ENCODE data around the gene GNPAT. TPM values are rescaled to one million over a fixed set of nuclear protein-coding genes. Genes with fewer than 3 reads are reported as not detected.

Gene GNPAT
- total RNA-seq, 1 donor from 2014 or later: 41.7 TPM

GRCh38 chr1:231278100-231278790, 37.2 kb downstream of the GNPAT start:
- intact Hi-C loops (cut with micrococcal nuclease): no loop called here
- no peak for DNase-seq (ENCODE audit: low spot score)
- H3K27ac Mint-ChIP-seq: no peak overlapping the region
- H3K4me1 Mint-ChIP-seq (ENCODE audit: low read depth): peaks cover 23% of the 10 kb centered on the region
- H3K9me3 Mint-ChIP-seq: no peaks in the 10 kb centered on the region
- H3K36me3 Mint-ChIP-seq (ENCODE audit: low read depth): peaks cover 37% of the 10 kb centered on the region
- no peak overlapping the region for H3K4me3 Mint-ChIP-seq
- H3K27me3 Mint-ChIP-seq (ENCODE audit: insufficient read depth): no peaks in the 10 kb centered on the region

- H3K27me3 Mint-ChIP-seq (ENCODE audit: insufficient read depth): no peaks in the 10 kb centered on the region
- no peaks in the 10 kb centered on the region for H3K9me3 Mint-ChIP-seq
- peak overlapping the region; percentile 42 for H3K27ac Mint-ChIP-seq
- H3K4me3 Mint-ChIP-seq: no peak overlapping the region
- H3K4me1 Mint-ChIP-seq (ENCODE audit: low read depth): peaks cover 17% of the 10 kb centered on the region
- DNase-seq (ENCODE audit: low spot score): no peak
- H3K36me3 Mint-ChIP-seq (ENCODE audit: low read depth): peaks cover 35% of the 10 kb centered on the region
- intact Hi-C loops (cut with micrococcal nuclease): no loop called here
Observed at GRCh38 chr1:231279081-231279480, 38.1 kb downstream of the GNPAT start.

- Mint-ChIP-seq H3K36me3 (ENCODE audit: low read depth) (peaks cover 32% of the 10 kb centered on the region), H3K4me3 (no peak overlapping the region), H3K4me1 (ENCODE audit: low read depth) (peaks cover 11% of the 10 kb centered on the region), H3K27me3 (ENCODE audit: insufficient read depth) (no peaks in the 10 kb centered on the region), H3K9me3 (no peaks in the 10 kb centered on the region), H3K27ac (no peak overlapping the region)
- intact Hi-C loops (cut with micrococcal nuclease): no loop called here
- DNase-seq (ENCODE audit: low spot score): no peak
Observed at GRCh38 chr1:231279683-231280082, 38.7 kb downstream of the GNPAT start.

- no peaks in the 10 kb centered on the region for H3K9me3 Mint-ChIP-seq
- peaks cover 3% of the 10 kb centered on the region for H3K27me3 Mint-ChIP-seq (ENCODE audit: insufficient read depth)
- H3K4me1 Mint-ChIP-seq (ENCODE audit: low read depth): no peaks in the 10 kb centered on the region
- no peak for DNase-seq (ENCODE audit: low spot score)
- no peak overlapping the region for H3K27ac Mint-ChIP-seq
- H3K4me3 Mint-ChIP-seq: no peak overlapping the region
- intact Hi-C loops (cut with micrococcal nuclease): no loop called here
- no peaks in the 10 kb centered on the region for H3K36me3 Mint-ChIP-seq (ENCODE audit: low read depth)
Observed at GRCh38 chr1:231284441-231284840, 43.4 kb downstream of the GNPAT start.

- intact Hi-C loops (cut with micrococcal nuclease): no loop called here
- Mint-ChIP-seq H3K36me3 (ENCODE audit: low read depth) (no peaks in the 10 kb centered on the region), H3K27ac (no peak overlapping the region), H3K4me1 (ENCODE audit: low read depth) (no peaks in the 10 kb centered on the region), H3K27me3 (ENCODE audit: insufficient read depth) (peaks cover 10% of the 10 kb centered on the region), H3K9me3 (no peaks in the 10 kb centered on the region), H3K4me3 (no peak overlapping the region)
- no peak for DNase-seq (ENCODE audit: low spot score)
Observed at GRCh38 chr1:231286603-231287002, 45.6 kb downstream of the GNPAT start.

- H3K36me3 Mint-ChIP-seq (ENCODE audit: low read depth): peaks cover 1% of the 10 kb centered on the region
- no peak overlapping the region for H3K4me3 Mint-ChIP-seq
- H3K27me3 Mint-ChIP-seq (ENCODE audit: insufficient read depth): peaks cover under 1% of the 10 kb centered on the region
- intact Hi-C loops (cut with micrococcal nuclease): no loop called here
- no peaks in the 10 kb centered on the region for H3K4me1 Mint-ChIP-seq (ENCODE audit: low read depth)
- no peak overlapping the region for H3K27ac Mint-ChIP-seq
- no peaks in the 10 kb centered on the region for H3K9me3 Mint-ChIP-seq
- no peak for DNase-seq (ENCODE audit: low spot score)
Observed at GRCh38 chr1:231295938-231296337, 54.9 kb downstream of the GNPAT start.

GRCh38 chr1:231301990-231302389, 61.0 kb downstream of the GNPAT start:
- Mint-ChIP-seq H3K9me3 (no peaks in the 10 kb centered on the region), H3K36me3 (ENCODE audit: low read depth) (peaks cover 1% of the 10 kb centered on the region), H3K4me1 (ENCODE audit: low read depth) (no peaks in the 10 kb centered on the region), H3K27ac (no peak overlapping the region), H3K4me3 (no peak overlapping the region), H3K27me3 (ENCODE audit: insufficient read depth) (no peaks in the 10 kb centered on the region)
- intact Hi-C loops (cut with micrococcal nuclease): no loop called here
- DNase-seq (ENCODE audit: low spot score): no peak

GRCh38 chr1:231310391-231310934, 69.5 kb downstream of the GNPAT start:
- H3K27ac Mint-ChIP-seq: no peak overlapping the region
- H3K9me3 Mint-ChIP-seq: no peaks in the 10 kb centered on the region
- no peaks in the 10 kb centered on the region for H3K27me3 Mint-ChIP-seq (ENCODE audit: insufficient read depth)
- H3K4me1 Mint-ChIP-seq (ENCODE audit: low read depth): no peaks in the 10 kb centered on the region
- DNase-seq (ENCODE audit: low spot score): no peak
- no peaks in the 10 kb centered on the region for H3K36me3 Mint-ChIP-seq (ENCODE audit: low read depth)
- H3K4me3 Mint-ChIP-seq: no peak overlapping the region
- intact Hi-C loops (cut with micrococcal nuclease): no loop called here

- Mint-ChIP-seq H3K27ac (no peak overlapping the region), H3K36me3 (ENCODE audit: low read depth) (no peaks in the 10 kb centered on the region), H3K27me3 (ENCODE audit: insufficient read depth) (peaks cover 3% of the 10 kb centered on the region), H3K4me1 (ENCODE audit: low read depth) (peaks cover 5% of the 10 kb centered on the region), H3K4me3 (no peak overlapping the region), H3K9me3 (no peaks in the 10 kb centered on the region)
- no peak for DNase-seq (ENCODE audit: low spot score)
- intact Hi-C loops (cut with micrococcal nuclease): no loop called here
Observed at GRCh38 chr1:231311720-231312431, 70.9 kb downstream of the GNPAT start.

- intact Hi-C loops (cut with micrococcal nuclease): no loop called here
- no peak for DNase-seq (ENCODE audit: low spot score)
- Mint-ChIP-seq H3K4me3 (no peak overlapping the region), H3K9me3 (no peaks in the 10 kb centered on the region), H3K27ac (no peak overlapping the region), H3K36me3 (ENCODE audit: low read depth) (no peaks in the 10 kb centered on the region), H3K4me1 (ENCODE audit: low read depth) (peaks cover 5% of the 10 kb centered on the region), H3K27me3 (ENCODE audit: insufficient read depth) (peaks cover 3% of the 10 kb centered on the region)
Observed at GRCh38 chr1:231312432-231312788, 71.4 kb downstream of the GNPAT start.

- intact Hi-C loops (cut with micrococcal nuclease): no loop called here
- peaks cover 3% of the 10 kb centered on the region for H3K27me3 Mint-ChIP-seq (ENCODE audit: insufficient read depth)
- DNase-seq (ENCODE audit: low spot score): no peak
- no peaks in the 10 kb centered on the region for H3K36me3 Mint-ChIP-seq (ENCODE audit: low read depth)
- peaks cover 5% of the 10 kb centered on the region for H3K4me1 Mint-ChIP-seq (ENCODE audit: low read depth)
- no peak overlapping the region for H3K4me3 Mint-ChIP-seq
- no peaks in the 10 kb centered on the region for H3K9me3 Mint-ChIP-seq
- no peak overlapping the region for H3K27ac Mint-ChIP-seq
Observed at GRCh38 chr1:231313661-231314060, 72.6 kb downstream of the GNPAT start.

- Mint-ChIP-seq H3K4me3 (no peak overlapping the region), H3K27ac (peak overlapping the region; percentile 19), H3K4me1 (ENCODE audit: low read depth) (peaks cover 5% of the 10 kb centered on the region), H3K36me3 (ENCODE audit: low read depth) (no peaks in the 10 kb centered on the region), H3K27me3 (ENCODE audit: insufficient read depth) (peaks cover 3% of the 10 kb centered on the region), H3K9me3 (no peaks in the 10 kb centered on the region)
- intact Hi-C loops (cut with micrococcal nuclease): loop anchor here (1.0 kb wide), 1 partner anchor 288 kb away; no protein-coding TSS in a partner anchor
- DNase-seq (ENCODE audit: low spot score): peak; percentile 26
Observed at GRCh38 chr1:231315887-231316286, 74.9 kb downstream of the GNPAT start.

GRCh38 chr1:231317306-231318014, 76.4 kb downstream of the GNPAT start:
- H3K4me1 Mint-ChIP-seq (ENCODE audit: low read depth): peaks cover 5% of the 10 kb centered on the region
- H3K36me3 Mint-ChIP-seq (ENCODE audit: low read depth): no peaks in the 10 kb centered on the region
- intact Hi-C loops (cut with micrococcal nuclease): no loop called here
- DNase-seq (ENCODE audit: low spot score): no peak
- no peaks in the 10 kb centered on the region for H3K9me3 Mint-ChIP-seq
- H3K4me3 Mint-ChIP-seq: no peak overlapping the region
- H3K27me3 Mint-ChIP-seq (ENCODE audit: insufficient read depth): peaks cover 3% of the 10 kb centered on the region
- H3K27ac Mint-ChIP-seq: no peak overlapping the region

Data from activated T-helper 1 cell treated with anti-CD3 and anti-CD28 coated beads, Interleukin-12 subunit alpha, Interleukin-12 subunit beta, Interleukin-2, Interleukin-4 antibody, amounts not matched to agents 30 ng/mL and 10 ng/mL and 1 ng/mL, durations not matched to agents 14 hours and 24 hours and 36 hours (primary cell).